ENCODE results near the gene P2RY6. TPM values are rescaled to one million over a fixed set of nuclear protein-coding genes. Genes with fewer than 3 reads are reported as not detected.

P2RY6 gene
- total RNA-seq, 2 experiments from 2014 or later: not detected

- DNase-seq (no peak), ATAC-seq (no peak)
- H3K36me3 Mint-ChIP-seq (ENCODE audit: low read depth): no peaks in the 10 kb centered on the region
- intact Hi-C loops (cut with micrococcal nuclease): loop anchor here (5.0 to 10.0 kb wide), 2 partner anchors 40 to 113 kb away; no protein-coding TSS in a partner anchor
- TF ChIP-seq CTCF (IDR thresholded peaks at IDR 0.05): no peak
- peaks cover 7% of the 10 kb centered on the region for H3K27me3 Mint-ChIP-seq
- no peak overlapping the region for H3K4me3 Mint-ChIP-seq
- peaks cover 2% of the 10 kb centered on the region for H3K4me1 Mint-ChIP-seq (ENCODE audit: low read depth)
- POLR2A ChIA-PET: no interaction called here
- H3K27ac Mint-ChIP-seq: no peak overlapping the region
- CTCF ChIA-PET: interaction anchor here (1.3 to 6.9 kb wide), 6 partner anchors 9 to 53 kb away, joined by 4 to 44 read pairs (median 15); no protein-coding TSS in a partner anchor
- no peaks in the 10 kb centered on the region for H3K9me3 Mint-ChIP-seq
These were observed 25.6 kb downstream of the P2RY6 start for GRCh38 chr11:73297702-73298101.

- Mint-ChIP-seq H3K4me1 (ENCODE audit: low read depth) (peaks cover 2% of the 10 kb centered on the region), H3K27ac (no peak overlapping the region), H3K4me3 (no peak overlapping the region), H3K36me3 (ENCODE audit: low read depth) (no peaks in the 10 kb centered on the region), H3K27me3 (peaks cover 8% of the 10 kb centered on the region), H3K9me3 (no peaks in the 10 kb centered on the region)
- DNase-seq (no peak), ATAC-seq (no peak)
- CTCF ChIA-PET: interaction anchor here (0.9 to 6.9 kb wide), 7 partner anchors 9 to 62 kb away, joined by 4 to 44 read pairs (median 11); no protein-coding TSS in a partner anchor
- intact Hi-C loops (cut with micrococcal nuclease): loop anchor here (5.0 to 10.0 kb wide), 2 partner anchors 39 to 113 kb away; no protein-coding TSS in a partner anchor
- POLR2A ChIA-PET: interaction anchor here (0.6 kb wide), 1 partner anchor 1013 kb away, joined by 4 read pairs; no protein-coding TSS in a partner anchor
- TF ChIP-seq CTCF (IDR thresholded peaks at IDR 0.05): no peak
These were observed 26.1 kb downstream of the P2RY6 start for GRCh38 chr11:73298233-73298632.

- Mint-ChIP-seq H3K36me3 (ENCODE audit: low read depth) (no peaks in the 10 kb centered on the region), H3K4me3 (no peak overlapping the region), H3K27me3 (peaks cover 10% of the 10 kb centered on the region), H3K27ac (no peak overlapping the region), H3K9me3 (no peaks in the 10 kb centered on the region), H3K4me1 (ENCODE audit: low read depth) (peaks cover 2% of the 10 kb centered on the region)
- intact Hi-C loops (cut with micrococcal nuclease): loop anchor here (5.0 to 10.0 kb wide), 2 partner anchors 38 to 115 kb away; no protein-coding TSS in a partner anchor
- ATAC-seq (no peak), DNase-seq (no peak)
- POLR2A ChIA-PET: interaction anchor here (0.6 kb wide), 1 partner anchor 60 kb away, joined by 3 read pairs; no protein-coding TSS in a partner anchor
- CTCF ChIA-PET: interaction anchor here (1.5 to 6.9 kb wide), 5 partner anchors 9 to 326 kb away, joined by 3 to 44 read pairs (median 5); no protein-coding TSS in a partner anchor
- TF ChIP-seq CTCF (IDR thresholded peaks at IDR 0.05): no peak
These were observed 27.6 kb downstream of the P2RY6 start for GRCh38 chr11:73299751-73300150.

GRCh38 chr11:73306069-73306841, 34.1 kb downstream of the P2RY6 start:
- ATAC-seq (no peak), DNase-seq (no peak)
- Mint-ChIP-seq H3K4me3 (peak overlapping the region; percentile 36), H3K9me3 (no peaks in the 10 kb centered on the region), H3K27ac (no peak overlapping the region), H3K27me3 (peaks cover 16% of the 10 kb centered on the region), H3K36me3 (ENCODE audit: low read depth) (no peaks in the 10 kb centered on the region), H3K4me1 (ENCODE audit: low read depth) (peaks cover 6% of the 10 kb centered on the region)
- POLR2A ChIA-PET: interaction anchor here (0.6 to 1.0 kb wide), 3 partner anchors 14 to 30 kb away, joined by 4 to 5 read pairs (median 4); no protein-coding TSS in a partner anchor
- CTCF ChIA-PET: interaction anchor here (0.6 to 6.6 kb wide), 29 partner anchors 8 to 444 kb away, joined by 3 to 123 read pairs (median 4); partner anchors contain the start of gene RELT
- intact Hi-C loops (cut with micrococcal nuclease): loop anchor here (2.0 kb wide), 1 partner anchor 31 kb away; no protein-coding TSS in a partner anchor
- no peak for TF ChIP-seq CTCF (IDR thresholded peaks at IDR 0.05)
